Middle frontal gyrus (tissue), 1 donor: ENCODE measurements around the gene RPRM.
"Not testable (repeated sequence)": the region's sequence is repeated elsewhere in the genome, so short reads cannot be mapped to it uniquely, and the experiment has no call there.

Source experiments
- DNase-seq: peaks from one replicate; pipeline ENCODE4 v3.0.0-alpha.2; 2015; ENCODE audit warnings: low spot score; ENCODE audit errors: extremely low spot score

The RPRM gene

DNA sequence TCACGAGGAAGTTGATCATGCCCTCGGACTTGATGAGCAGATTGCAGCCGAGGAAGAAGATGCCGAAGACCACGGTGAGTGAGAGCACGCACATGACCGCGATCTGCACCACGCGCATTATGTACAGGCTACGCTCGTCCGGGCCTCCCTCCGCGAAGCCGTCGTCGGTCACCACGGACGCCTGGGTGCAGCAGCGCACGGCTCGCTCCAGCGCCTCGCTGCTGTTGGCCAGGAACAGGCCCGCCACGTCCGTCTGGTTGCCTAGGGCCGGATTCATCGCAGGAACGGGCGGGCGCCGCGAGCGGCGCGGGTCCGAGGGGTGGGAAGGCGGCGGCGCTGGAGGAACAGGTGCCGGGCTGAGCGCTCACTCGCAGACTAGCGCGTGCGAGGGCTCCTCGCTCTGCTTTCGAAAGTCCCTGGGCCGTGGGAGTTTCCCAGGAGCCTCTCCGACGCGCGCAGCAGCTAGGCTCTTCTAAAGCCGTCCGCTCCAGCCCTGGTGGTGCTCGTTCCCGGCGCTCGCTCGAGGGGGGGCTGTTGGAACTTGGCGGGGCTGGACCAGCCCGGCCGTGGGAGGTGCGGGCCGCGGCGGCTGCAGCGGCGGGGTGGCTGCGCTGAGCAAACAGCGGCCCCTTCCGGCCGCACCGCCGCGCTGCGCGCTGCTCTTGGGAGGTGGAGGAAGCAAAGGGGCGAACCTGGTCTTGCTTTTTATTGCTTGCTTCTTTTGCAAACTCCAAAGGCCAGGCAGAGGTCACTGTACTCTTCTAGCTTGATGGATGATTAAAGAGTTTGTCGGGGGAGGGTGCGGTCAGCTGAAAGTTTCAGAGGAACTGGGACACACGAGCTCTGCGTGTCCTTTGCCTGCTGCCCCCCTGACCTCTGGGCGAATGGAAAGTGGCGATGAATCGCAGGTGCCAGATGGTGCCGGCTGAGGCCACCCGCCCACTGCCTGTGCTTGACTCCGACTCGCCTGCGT, at the start of gene RPRM:
Gene RPRM (minus strand): TSS at position 474 of the 973 bp plus-strand sequence. CDS start 197 bp downstream, at position 277.
- peak; percentile 54 for DNase-seq

DNA sequence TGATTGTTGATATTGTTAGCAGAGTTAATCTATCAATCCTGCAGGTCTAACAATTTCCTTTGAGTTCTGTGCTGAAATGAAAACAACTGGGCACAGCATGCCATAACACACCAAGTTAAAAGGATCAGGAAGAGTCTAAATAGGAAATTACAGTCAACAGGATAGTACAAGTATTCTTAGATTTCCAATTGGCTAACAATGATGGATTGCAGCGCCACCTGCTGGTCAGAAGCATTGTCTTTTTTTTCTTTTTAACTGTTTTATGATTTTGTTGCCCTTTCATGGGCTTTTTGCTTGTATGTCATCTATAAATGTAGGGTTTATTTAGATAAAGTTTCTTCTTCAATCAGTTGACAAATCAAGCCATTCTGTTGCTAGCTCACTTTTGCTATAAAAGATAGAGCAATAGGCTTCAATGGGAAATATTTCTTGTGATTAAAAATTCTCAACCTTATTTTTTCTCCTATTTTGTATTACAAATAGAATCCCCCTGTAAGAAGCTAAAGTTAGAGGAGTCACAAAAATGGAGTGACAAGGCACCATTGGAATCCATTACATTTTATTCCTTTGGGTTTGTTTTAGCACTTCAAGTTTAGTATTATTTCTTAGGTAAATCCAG, 40.8 kb upstream of the RPRM start:
- DNase-seq: peak; percentile 71

DNA sequence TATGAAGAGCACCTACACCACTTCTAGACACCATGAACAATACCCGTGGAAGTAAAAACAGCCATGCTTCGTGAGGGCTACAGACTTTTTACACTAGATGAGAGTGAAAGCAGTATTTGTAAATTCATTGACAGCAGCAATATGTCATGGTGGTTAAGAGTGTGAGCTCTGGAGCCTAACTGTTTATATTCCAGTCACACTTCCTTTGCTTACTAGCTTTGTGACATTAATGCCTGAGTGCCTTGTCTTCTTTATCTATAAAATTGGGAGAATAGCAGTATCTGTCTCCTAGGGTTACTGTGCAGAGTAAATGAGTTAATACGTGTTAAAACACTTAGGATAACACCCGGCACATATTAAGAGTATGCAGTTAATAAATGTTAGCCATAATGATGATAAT, 33.8 kb upstream of the RPRM start:
- DNase-seq: no peak

DNA sequence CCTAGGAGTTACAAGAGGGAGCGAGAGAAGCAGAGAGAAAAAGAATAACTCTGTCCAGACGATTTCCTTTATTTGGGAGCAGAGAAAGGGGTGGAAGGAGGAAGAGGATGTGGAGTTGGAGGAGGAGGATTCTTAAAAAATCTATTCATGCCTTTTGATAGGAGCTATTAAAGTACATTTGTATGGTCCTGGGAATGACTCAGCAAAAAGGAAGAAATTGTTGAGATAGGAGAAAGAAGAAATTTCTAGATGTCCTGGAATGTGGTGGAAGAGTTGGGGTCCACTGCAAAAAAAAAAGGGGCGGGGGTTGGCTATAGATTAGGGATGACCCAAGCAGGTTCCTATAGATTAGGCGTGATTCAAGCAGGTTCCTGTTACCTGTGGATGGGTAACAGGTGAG, 32.4 kb upstream of the RPRM start:
- no peak for DNase-seq

DNA sequence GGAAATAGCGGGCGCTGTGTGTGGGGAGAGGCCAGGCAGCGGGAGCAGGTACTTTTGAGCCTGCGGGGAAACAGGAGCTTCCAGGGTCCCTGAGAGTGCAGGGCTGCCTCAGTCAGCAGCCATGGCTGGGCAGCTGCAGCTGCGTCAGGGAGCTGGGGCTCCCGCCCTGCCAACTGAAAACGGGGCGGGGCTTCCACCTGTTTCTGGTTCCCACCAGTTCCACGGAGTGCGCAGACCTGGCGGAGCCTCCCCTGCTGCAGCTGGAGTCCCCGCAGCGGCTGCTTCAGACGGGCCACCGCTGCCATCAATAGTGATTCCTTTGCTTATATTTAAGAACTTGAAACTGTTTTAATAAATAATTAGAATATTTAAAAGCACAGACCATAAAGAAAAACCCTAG, 30.6 kb upstream of the RPRM start:
- no peak for DNase-seq

DNA sequence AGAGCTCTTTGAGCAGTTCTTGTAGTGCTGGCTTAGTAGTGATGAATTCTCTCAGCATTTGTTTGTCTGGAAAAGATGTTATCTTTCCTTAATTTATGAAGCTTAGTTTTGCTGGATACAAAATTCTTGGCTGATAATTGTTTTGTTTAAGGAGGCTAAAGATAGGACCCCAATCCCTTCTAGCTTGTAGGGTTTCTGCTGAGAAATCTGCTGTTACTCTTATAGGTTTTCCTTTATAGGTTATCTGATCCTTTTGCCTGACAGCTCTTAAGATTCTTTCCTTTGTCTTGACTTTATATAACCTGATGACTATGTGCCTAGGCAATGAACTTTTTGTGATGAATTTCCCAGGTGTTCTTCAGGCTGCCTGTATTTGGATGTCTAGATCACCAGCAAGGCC, 27.9 kb upstream of the RPRM start:
- DNase-seq: not testable (repeated sequence)

DNA sequence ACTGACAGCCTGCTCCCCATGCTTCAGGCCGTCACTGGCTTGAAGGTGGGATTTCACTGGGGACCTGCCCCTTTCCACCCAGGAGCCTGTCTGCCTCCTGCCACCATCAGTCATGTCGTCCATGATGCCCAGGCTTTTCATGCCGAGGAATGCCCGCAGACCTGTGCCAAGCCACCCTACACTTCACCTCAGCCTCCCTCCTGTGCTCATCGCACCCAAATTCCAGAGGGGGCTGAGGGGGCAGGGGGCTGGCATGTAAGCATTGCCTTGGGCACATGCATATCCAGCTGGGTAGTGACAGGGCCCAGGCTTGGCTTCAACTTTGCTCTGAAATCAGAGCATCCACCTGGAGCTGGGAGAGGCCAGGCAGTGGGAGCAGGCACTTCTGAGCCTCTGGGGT, 20.9 kb upstream of the RPRM start:
- DNase-seq: no peak

DNA sequence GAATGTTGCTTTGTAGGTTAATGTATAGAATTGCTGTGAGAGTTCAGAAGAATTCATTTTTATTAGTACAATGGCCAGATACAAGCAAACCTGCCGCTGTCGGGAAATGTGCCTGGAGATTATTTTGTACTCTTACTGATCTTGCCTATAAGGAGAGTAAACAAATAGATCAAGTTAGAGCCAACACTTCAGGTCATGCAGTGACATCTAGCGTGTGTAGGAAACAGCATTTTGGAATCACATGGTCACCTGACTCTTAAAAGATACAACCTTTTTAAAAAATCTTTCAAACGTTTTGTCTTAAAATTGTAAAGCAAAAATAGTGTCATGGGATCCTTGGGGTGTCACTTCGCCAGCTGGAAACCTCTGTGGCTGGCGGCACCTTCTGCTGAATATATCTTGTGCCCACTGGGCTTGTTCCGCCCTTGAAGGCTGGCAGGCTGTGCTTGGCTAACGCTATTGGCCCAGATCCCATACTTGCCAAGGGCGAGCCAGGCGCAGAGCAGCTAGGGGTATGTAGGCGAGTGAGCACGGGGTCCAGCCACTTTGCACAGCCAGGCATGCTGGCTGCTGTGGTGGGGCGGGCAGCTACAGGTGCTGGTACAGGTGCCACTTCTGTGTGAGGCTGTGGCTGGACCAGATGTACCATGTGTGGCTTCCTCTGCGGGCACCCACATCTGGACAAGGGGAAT, 19.5 kb upstream of the RPRM start:
- no peak for DNase-seq

DNA sequence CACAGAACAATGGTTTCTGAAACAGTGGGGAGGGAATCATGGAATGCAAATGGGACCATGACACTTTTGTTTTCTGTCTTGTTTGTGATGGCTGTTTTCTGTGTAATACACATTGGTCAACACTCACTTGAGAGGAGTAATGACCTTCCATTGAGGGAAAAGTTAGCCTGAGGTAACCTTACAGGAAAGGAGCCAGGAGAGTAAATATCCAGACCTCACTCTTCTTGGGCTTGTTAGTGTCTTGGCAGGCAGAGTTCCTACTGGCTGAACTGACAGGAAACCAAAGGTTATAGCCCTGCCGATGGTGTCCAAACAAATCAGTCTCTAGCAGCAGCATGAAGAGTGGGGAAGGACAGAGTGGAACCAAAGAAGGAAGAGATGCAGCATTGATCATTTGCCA, 17.2 kb upstream of the RPRM start:
- no peak for DNase-seq

DNA sequence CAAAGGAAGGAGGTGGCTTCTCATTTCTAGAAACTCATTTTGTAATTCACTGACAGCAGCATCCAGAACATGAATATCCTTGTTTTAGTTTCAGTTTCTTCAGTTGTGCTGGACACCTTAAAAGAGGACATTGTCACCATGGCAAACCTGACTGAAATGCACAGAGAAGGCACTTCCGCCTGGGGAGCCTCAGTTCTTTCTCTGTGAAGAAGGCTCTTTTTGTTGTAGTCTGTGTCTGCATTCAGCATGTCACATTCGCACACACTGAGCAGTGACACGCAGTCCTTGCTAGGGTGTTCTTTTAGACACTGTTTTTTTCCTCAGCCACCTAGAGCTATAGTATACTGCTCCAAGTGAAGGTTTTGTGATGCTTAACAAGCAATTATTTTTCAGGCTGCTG, 9.5 kb upstream of the RPRM start:
- DNase-seq: no peak

DNA sequence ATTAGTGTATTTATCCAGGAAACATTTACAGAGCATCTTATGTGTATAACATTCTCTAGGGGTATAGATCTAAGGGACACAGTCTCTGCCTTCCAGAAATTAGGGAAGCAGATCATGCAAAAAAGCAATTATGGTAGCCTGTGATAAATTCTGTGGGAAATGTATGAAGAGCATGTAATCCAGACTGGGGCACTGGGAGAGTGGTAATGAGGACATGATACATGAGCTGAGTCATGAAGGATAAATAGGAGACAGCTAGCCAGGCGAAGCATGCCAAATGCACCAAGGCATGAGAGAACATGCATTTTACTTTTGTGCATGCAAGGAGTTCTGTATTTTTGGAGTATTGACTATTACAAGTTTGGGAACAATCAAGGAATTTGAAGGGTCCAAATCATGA, 8.9 kb upstream of the RPRM start:
- no peak for DNase-seq

DNA sequence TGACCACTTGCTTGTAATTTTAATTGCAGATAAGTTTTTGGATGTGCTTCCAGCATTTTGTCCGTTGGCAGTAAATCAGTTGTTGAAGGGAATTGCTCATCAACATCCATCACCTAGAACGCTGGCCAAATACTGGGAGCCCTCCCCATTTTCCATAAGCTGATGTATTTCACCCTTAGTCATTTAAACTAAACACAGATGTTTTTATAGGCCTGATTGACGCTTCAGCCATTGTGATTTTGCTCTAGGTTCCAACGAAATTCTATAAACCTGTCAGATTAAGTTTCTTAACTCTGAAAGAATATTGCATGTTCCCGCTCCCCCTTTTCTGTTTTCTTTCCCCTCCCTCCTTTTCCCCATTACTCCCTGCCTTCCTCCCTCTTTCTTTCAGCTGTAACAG, 1.0 kb upstream of the RPRM start:
- no peak for DNase-seq

DNA sequence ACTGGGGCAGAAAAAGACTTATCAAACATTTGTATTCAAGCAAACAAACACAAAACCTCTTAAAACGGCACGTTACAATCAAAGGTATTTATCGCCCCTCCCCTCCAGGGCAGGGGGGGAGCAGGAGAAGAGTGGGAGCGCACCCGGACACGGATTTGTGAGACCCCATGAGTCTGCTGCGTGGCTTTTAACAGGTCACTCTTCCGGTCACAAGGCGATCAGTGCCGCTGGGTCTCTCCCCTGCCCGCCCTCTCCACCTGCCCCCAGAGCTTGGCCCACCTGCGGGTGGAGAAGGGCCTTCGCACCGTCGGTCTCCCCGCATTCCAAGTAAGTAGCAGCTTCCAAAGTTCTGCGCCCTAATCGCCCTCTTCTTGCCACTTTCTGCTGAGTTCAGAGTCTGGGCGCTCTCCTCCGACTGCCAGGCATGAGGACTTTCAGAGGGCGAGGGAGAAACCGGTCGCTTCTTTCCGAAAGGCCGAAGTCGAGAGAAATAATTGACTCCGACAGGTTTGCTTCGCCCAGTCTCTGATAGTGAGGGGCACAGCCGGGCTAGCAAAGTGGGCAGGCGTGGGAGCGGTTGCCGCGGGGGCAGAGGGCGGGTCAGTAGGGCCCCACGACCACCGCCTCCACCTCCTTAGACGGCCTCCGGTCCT, 800 bp downstream of the RPRM start:
- no peak for DNase-seq

DNA sequence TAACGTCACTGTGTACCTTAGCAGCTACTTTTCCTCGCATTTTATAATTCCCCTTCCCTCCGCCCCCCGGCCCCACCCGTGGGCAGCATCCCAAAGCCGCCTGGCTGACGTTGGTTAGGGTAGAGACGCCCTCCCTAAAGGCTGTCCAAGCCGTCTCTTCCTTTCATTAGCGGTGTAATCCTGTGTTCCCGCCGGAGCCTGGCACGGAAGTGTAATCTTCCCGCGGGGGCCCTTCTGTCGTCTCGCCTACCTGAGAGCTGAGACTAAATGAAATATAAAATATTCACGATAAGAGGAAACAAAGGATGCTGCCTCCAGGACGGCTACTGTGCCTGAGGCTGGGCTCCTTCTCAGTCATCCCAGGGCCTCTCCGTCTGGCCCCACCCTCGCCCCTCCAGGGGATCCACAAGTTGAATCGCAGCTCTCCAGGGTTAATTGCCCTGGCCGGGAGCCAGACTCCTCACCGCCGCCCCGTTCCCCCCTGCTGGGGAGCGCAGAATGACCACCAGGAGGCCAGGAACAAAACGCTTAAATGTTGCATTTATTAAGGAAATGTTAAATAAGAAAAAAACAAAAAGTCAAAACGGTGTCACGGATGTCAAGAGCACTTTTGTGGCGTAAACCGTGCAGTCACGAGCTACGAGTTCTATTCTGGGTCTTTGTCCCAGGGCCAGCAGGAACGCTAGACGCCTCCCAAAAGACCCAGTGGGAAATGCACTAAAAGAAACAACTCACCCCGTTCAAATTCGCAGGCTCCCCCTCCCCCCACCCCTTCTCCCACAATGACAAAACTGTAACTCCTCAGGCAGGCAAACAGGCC, 1.5 kb downstream of the RPRM start:
- no peak for DNase-seq

DNA sequence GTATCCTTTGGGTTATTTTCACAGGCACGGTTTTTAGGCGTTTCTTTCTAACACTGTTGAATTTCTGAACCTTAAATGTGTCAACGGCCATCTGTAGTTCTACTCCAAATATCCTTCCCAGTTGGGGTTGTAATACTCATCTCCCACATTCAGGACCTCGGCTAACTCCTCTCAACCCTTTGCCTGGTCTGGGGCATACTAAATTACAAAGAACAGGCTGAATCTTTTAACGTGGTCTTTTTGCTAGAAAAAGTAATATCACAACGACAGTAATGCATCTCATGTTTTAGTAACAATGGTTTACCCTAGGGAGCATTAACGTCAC, 2.1 kb downstream of the RPRM start:
- DNase-seq: no peak

DNA sequence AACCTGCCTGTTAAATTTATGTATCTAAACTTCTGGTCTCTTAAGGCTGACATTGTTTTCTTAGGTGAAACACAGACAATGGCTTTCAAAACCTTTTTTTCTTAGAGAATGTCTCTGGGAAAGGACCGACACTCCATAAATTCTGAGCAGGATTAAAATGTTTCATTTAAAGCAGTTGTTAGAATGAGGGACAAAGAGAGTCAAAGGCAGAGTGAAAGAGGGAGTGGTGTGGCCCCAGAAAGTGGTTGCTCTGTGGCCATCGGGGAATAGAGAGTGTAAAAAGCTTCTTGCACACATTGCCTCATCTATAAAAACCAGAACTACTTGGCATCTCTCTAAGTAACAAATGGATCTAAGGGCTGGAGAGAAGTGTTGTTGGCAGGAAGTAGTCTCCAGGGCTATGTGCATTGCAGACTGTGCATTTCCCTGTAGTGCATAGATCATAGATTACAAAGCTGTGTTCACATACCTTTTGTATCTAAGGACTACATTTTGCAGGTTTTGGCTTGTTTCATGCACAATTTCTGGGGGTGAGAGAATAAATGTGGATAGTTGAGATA, 3.6 kb downstream of the RPRM start:
- no peak for DNase-seq

DNA sequence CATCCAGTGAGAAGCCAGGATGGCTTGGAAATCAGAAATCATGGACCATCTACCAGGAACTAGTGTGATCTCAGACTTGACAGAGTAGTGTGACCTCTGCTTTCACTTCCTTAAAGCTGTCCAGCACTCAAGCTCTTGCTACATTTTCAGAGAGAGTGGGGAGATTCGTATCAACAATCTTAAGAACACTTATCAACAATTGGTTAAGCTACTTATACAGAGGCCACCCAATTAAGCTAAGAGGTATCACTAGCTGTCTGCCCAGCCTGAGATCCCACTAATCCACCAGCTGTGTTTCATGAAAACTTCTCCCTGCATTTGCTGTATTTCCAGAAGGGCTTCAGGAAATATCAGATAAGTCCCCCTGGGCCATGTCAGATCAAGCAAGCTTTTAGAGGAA, 4.2 kb downstream of the RPRM start:
- DNase-seq: no peak

DNA sequence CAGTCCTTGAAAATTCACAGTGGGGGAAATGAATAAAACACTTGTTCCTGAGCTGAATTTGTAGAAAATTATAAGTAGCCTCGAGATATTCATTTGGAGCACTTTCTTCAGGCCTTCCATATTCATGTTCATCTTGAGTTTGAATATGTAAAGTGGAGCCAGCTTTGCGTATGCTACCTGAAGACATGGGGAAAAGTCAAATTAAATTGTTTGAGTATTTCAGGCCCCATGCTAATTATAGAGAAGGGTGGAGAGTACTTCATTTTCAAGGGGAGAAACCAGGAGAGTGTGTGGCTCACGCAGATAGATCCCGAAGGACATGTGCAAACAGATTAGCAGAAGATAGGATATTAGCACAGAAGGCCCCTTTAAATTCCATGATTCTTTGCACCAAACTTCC, 7.7 kb downstream of the RPRM start:
- DNase-seq: no peak

DNA sequence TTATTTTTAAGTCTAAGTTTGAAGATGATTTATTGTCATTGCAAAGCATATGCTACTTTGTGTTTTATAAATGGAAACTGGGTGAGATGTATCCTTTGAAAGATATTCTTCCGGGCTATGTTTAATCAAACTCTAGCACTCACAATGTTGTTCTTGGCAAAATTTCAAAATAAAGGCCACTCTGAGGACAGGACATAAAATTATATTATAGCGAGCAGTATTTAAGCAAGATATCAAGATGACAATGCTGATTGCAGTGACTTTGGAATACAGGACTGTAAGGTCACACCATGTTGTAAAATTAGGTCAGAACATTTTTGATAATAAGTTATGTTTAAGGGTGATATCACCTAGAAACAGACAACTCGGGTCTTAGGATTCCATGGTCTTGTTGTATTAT, 14.2 kb downstream of the RPRM start:
- no peak for DNase-seq

DNA sequence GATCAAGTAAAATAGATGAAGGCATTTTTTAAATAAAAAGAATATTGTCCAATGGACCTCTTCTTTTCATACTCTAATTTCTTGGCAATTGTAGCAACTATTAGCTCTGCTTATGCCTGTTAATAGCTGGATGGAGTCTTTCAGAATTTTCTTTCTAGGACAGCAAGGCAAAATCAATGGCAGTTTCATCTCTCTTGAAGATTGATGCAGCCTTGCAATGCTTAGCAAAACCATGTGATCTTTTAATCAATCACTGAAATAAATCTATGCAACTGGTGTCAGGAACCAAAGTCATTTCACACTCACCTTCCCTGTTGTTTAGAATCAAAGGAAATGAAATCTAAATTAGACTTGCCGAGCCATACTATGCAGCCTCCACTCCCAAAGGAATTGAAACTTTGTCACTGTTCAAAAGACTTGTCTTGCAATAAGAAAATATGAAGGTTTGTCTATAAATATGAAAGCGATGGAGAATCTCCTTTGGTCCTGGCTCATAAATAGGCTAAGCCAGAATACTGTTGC, 16.2 kb downstream of the RPRM start:
- no peak for DNase-seq
